Activated CD4-positive, alpha-beta T cell treated with anti-CD3 and anti-CD28 coated beads for 1 hour (primary cell): ENCODE measurements around the gene SPI1.

Source experiments
- DNase-seq: peaks from one replicate; pipeline ENCODE4 v3.0.0-alpha.2; 2020

The SPI1 gene

DNA sequence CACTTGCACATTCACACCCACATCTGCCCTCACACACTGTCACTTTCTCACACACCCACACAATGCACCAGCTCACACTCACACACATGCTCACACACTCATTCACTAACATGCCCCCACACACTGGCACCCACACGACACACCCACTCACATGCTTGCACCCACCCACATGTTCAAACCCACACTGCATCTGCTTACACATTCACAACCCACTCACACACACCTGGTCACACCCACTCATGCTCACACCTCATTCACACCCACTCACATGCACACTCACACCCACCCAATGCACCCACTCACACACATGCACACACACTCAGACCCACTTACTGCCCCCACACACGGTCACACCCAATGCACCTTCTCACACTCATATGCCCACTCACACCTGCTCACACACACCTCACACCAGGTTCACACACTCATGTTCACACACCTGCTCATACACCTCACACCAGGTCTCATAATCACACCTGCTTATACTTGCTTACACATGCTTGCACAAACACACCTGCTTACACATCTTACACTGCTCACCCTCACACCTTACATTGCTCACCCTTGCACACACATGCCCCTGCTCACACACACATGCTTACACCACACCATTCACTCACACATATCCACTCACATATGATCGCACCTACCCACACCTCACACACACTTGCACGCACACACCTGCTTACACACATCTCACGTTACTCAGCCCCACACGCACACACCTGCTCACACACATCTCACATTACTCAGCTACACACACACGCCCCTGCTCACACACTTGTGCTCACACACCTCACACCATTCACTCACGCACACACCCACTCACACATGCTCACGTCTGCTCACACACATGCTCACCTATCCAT lies 22.0 kb downstream of the SPI1 start:
- DNase-seq = no peak

DNA sequence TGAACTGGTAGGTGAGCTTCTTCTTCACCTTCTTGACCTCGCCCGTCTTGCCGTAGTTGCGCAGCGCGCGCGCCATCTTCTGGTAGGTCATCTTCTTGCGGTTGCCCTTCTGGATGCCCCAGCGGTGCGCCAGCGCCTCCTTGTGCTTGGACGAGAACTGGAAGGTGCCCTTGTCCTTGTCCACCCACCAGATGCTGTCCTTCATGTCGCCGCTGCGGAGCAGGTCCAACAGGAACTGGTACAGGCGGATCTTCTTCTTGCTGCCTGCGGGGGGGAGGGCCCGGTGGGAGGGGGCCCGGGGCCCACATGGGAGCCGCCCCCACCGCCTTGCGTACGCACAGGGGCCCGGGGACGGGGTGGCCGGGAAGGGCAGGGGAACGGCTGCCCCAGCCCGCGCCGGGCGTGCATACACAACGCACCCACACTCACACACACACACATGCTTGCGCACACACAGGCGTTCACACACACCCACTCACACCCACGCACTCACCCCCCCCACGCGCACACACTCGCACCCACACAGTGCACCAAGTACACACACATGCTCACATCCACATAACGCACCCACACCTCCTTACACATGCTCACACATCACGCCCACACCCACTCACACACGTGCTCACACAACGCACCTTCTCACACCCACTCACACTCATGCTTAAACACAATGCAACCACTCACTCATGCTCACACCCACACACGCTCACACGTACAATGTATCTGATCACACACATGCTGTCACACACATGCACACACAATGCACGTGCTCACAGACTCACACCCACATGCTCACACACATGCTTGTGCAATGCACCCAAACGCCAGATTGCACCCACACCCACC lies 22.8 kb downstream of the SPI1 start:
- no peak for DNase-seq

GRCh38 chr11:47354913-47355282 lies 23.4 kb downstream of the SPI1 start:
- DNase-seq = no peak

- DNase-seq = no peak
Observed at GRCh38 chr11:47353978-47354774, 24.2 kb downstream of the SPI1 start.

- DNase-seq = no peak
Observed at GRCh38 chr11:47352556-47352955, 25.8 kb downstream of the SPI1 start, which contains the start of gene MYBPC3. MYBPC3 (minus strand) TSS chr11:47352702; CDS start chr11:47352647, 55 bp downstream.

DNA sequence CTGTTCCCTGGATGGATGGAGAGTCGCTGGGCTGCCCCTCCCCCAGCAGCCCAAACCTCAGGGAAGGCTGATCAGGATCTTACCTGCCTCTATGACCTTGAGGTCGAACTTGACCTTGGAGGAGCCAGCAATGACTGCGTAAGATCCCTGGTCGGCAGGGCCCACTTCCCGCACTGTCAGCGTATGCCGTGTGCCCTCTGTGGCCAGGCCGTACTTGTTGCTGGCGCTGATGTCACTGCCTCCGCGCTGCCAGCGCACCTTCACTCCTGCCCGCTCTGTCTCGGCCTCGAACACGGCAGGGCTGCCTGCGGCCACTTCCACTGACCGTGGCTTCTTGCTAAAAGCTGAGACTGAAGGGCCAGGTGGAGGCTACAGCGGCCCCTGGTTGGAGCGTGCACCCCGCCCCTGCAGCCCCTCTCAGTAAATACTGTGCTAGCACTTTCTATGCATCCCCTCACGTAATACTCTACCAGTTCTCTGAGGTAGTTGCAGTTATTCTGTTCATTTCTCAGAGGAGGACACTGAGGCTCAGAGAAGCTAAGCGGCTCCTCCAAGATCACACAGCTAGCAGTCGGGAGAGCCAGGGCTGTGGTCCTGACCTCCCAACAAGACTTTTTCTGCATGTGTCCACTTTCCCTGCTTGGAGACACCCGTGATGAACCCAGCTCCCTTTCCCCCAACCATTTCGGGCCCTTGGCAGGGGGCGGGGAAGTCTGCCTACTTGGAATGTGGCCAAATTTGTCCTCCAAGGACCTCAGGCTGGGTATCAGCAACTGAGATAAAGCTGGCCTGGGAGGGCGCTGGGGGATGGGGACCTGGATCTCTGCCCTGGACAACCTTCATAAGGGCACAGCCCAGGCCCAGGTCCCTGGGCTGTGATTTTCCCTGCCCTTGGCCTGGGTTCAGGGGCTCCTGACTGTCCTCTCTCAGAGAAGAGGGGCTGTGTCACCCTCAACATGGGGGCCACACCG lies 26.9 kb downstream of the SPI1 start:
- no peak for DNase-seq

- DNase-seq = no peak
Observed at GRCh38 chr11:47350315-47350714, 28.0 kb downstream of the SPI1 start.

GRCh38 chr11:47349521-47350095 lies 28.7 kb downstream of the SPI1 start:
- no peak for DNase-seq

GRCh38 chr11:47348859-47349258 lies 29.5 kb downstream of the SPI1 start:
- no peak for DNase-seq

DNA sequence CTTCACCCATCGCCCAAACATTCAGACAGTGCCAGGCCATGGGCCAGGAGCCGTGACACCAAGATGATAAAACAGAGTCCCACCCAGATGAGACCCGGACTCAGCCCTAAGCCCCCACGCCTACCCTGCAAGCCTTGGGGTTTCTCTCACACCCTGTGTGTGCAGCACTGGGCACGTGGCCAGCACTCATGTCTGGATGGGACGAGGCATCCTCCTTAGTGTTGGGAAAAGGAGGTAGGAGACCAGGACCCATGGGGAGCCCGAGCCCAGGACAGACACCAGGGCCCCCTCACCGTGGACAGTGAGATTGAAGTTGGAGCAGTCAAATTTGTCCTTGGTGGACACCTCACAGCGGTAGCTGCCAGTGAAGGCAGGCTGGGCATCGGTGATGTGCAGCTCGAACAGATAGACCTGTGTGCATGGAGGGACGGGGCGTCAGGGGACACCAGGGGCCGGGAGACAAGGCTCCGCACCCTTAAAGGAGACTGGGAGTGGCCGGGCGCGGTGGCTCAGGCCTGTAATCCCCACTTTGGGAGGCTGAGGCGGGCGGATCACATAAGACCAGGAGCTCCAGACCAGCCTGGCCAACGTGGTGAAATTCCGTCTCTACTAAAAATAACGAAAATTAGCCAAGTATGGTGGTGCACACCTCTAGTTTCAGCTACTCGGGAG lies 30.1 kb downstream of the SPI1 start:
- DNase-seq = no peak

- no peak for DNase-seq
Observed at GRCh38 chr11:47347137-47347536, 31.2 kb downstream of the SPI1 start.

GRCh38 chr11:47345890-47346563 lies 32.3 kb downstream of the SPI1 start:
- no peak for DNase-seq

GRCh38 chr11:47342854-47343253 lies 35.5 kb downstream of the SPI1 start:
- no peak for DNase-seq

DNA sequence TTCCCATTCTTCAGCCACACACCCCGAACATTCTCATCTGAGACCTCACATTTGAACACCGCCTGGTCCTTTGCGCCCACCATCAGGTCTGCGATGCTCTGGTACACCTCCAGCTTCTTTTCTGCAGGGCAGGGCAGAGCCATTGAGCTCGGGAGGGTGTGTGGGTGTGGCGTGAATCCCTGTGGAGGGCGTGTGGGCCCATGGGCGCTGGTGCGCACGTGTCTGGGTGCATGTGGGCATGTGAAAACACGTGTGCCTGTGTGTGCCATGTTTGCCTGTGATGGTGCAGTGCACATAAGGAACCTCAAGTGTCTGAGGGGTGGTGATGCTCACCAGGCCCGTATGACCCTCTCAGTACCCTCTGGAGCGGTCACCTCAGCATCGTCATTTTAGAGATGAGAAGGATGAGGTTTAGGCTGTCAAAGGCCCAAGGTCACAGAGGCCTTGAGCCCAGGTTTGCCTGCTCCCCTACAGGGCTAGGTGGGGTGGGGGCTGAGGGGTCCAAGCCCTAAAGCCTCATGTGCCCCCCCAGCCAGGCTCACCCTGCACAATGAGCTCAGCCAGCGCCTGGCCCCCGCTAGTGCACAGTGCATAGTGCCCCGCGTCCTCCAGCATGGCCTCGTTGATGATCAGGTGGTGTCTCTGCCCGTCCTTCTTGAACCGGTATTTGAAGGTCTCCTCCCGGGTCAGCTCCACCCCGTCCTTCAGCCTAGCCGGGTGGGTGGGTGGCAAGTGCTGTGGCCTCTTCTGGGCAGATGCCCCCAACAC lies 36.1 kb downstream of the SPI1 start:
- no peak for DNase-seq

- DNase-seq = no peak
Observed at GRCh38 chr11:47340980-47341775, 37.2 kb downstream of the SPI1 start.

DNA sequence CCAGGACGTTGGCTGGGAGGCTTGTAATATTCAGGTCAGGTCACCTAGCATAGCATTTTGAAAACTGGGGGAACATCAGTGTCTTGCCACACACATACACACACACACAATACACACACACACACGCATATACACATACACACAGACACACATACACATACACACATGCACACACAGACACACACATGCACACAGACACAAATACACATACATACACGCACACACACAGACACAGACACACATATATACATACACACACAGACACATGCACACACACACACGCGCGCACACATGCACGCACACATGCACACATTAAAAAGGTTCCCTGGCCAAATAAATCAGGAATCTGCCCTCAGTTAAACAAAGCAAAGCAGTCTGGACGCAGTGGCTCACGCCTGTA lies 38.3 kb downstream of the SPI1 start:
- no peak for DNase-seq

DNA sequence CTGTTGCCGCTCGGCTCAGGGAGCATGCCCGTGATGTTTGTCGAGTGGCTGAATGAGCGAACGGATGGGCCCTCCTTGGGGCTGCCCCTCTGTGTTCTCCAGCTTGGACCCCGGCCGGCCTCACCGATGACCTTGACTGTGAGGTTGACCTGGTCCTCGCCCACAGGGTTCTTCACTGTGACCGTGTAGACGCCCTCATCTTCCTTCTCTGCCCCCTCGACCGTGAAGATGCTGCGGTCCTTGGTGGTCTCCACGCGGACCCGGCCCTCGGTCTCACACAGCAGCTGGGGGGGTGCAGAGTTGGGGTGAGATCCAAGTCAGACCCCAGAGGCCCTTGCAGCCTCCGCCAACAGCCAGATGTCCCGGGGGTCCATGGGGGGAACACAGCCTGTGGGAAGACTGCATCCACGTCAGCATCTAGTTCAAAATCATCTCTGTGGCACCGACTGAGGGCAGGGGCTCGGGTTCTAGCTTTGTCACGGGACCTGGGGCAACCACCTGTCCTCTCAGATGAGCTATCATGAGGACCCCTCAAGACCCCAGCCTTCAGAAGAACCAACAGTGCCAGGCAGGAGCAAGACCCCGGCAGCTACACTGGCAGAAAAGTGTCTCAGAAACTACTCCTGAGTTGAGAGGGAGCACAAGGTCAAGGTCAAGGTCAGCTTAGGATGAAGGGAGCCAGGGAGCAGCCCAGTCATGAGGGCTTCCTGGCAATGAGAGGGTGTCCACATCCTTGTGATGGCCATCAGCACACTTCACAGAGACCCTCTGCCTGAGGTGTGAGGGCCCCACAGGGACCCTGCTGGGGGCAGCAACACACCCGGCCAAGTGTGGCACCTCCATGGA lies 39.7 kb downstream of the SPI1 start:
- DNase-seq = no peak
